Panc1 (cell line): ENCODE results near the gene TWIST2. TPM values are rescaled to one million over a fixed set of nuclear protein-coding genes. Genes with fewer than 3 reads are reported as not detected.

ENCODE experiments used
- ATAC-seq: fragments of 200-7000 bp; cut with Tn5 transposase; 2 replicates; pipeline ENCODE4 v1.9.1; 2020; ENCODE audit warnings: mild to moderate bottlenecking, moderate library complexity
- BruUV-seq: library from RNA; stranded (reverse); fragments of 400-500 nt; replicated peaks from 2 replicates; lab custom pipeline; 2021; lab: Mats Ljungman, UMichigan
- CTCF ChIA-PET: fragments of 300-600 bp; sonication (Branson Sonifier 250); formaldehyde crosslinking; loops from one replicate; lab custom pipeline; 2022; ENCODE audit warnings: antibody characterized with exemption; lab: Charles Lee
- POLR2A ChIA-PET: fragments of 300-600 bp; sonication (Branson Sonifier 250); formaldehyde crosslinking; loops from one replicate; lab custom pipeline; 2022; ENCODE audit warnings: antibody characterized with exemption; lab: Charles Lee
- DNase-seq: peaks from one replicate; pipeline ENCODE4 v3.0.0-alpha.2; 2010; ENCODE audit warnings: low read depth, low spot score
- H3K27ac ChIP-seq: 2 replicates; pipeline ENCODE4 v1.5.1; 2011; ENCODE audit warnings: mild to moderate bottlenecking, low read length, inconsistent platforms
- H3K27me3 ChIP-seq: fragments of 200-500 bp; sonication (Bioruptor generic); 2 replicates; pipeline ENCODE4 v1.6.0; 2014; ENCODE audit warnings: low read length, inconsistent platforms; ENCODE audit not compliant: control insufficient read depth, insufficient read depth
- H3K36me3 ChIP-seq: fragments of 200-500 bp; sonication (Bioruptor generic); 2 replicates; pipeline ENCODE4 v1.5.1; 2014; ENCODE audit warnings: inconsistent platforms, mild to moderate bottlenecking, low read length, moderate library complexity; ENCODE audit not compliant: control insufficient read depth, insufficient read depth
- H3K4me1 ChIP-seq: 2 replicates; pipeline ENCODE4 v1.5.1; 2011; ENCODE audit warnings: inconsistent platforms, mild to moderate bottlenecking, low read length, moderate library complexity; ENCODE audit not compliant: control insufficient read depth, insufficient read depth
- H3K4me3 ChIP-seq, 2 experiments: 2 replicates each; pipeline ENCODE4 v1.5.1; 2011 to 2012; ENCODE audit warnings: low read depth in 2 of 2, low read length in 2 of 2, mild to moderate bottlenecking in 2 of 2, inconsistent platforms in 1 of 2, moderate library complexity in 1 of 2
- H3K9me3 ChIP-seq: fragments of 200-500 bp; sonication (Bioruptor generic); 2 replicates; pipeline ENCODE4 v1.5.1; 2014; ENCODE audit warnings: low read depth, mild to moderate bottlenecking, inconsistent platforms, low read length, moderate library complexity; ENCODE audit not compliant: control insufficient read depth, insufficient read depth
- POLR2AphosphoS5 ChIP-seq: IDR thresholded peaks from 2 replicates; pipeline ENCODE4 v1.6.1; 2012; ENCODE audit warnings: mild to moderate bottlenecking, low read depth, low read length, moderate library complexity
- SIN3A ChIP-seq: IDR thresholded peaks from 2 replicates; pipeline ENCODE4 v1.6.1; 2012; ENCODE audit warnings: low read depth, mild to moderate bottlenecking, low read length, moderate library complexity, borderline replicate concordance; ENCODE audit not compliant: insufficient read depth
- TCF7L2 ChIP-seq: IDR thresholded peaks from 2 replicates; pipeline ENCODE4 v1.6.1; 2011; ENCODE audit warnings: mild to moderate bottlenecking, low read depth, low read length, inconsistent platforms
- in situ Hi-C: cut with HindIII; loops from 2 replicates; pipeline ENCODE4 v1.10.0; 2016; ENCODE audit warnings: low sequenced_read_pairs, low pct_unique_long_range_greater_than_20kb
- intact Hi-C: fragments of 100-400 bp; cut with micrococcal nuclease; formaldehyde crosslinking; loops from one replicate; pipeline ENCODE4 v1.10.0; 2022; ENCODE audit not compliant: unreplicated experiment
- total RNA-seq: library from RNA; stranded (reverse); gene quantifications from one replicate; pipeline ENCODE4 v1.2.1, GENCODE V29; 2021; ENCODE audit not compliant: unreplicated experiment
- TF ChIP-seq, protein P1 (sequence below): fragments of 450-650 bp; IDR thresholded peaks from 2 replicates; pipeline ENCODE4 v1.5.1; 2017; ENCODE audit warnings: mild to moderate bottlenecking
- TF ChIP-seq, protein P2 (sequence below), 2 experiments: IDR thresholded peaks; 2 replicates each; pipeline ENCODE4 v1.6.1; 2011 to 2012; ENCODE audit warnings: low read depth in 2 of 2, control low read depth in 1 of 2, low read length in 1 of 2, mild to moderate bottlenecking in 1 of 2, moderate library complexity in 1 of 2; ENCODE audit not compliant: insufficient read depth in 1 of 2

Gene TWIST2
- total RNA-seq, 1 experiment from 2014 or later = 4.2 TPM

- TF ChIP-seq, protein P1, sequence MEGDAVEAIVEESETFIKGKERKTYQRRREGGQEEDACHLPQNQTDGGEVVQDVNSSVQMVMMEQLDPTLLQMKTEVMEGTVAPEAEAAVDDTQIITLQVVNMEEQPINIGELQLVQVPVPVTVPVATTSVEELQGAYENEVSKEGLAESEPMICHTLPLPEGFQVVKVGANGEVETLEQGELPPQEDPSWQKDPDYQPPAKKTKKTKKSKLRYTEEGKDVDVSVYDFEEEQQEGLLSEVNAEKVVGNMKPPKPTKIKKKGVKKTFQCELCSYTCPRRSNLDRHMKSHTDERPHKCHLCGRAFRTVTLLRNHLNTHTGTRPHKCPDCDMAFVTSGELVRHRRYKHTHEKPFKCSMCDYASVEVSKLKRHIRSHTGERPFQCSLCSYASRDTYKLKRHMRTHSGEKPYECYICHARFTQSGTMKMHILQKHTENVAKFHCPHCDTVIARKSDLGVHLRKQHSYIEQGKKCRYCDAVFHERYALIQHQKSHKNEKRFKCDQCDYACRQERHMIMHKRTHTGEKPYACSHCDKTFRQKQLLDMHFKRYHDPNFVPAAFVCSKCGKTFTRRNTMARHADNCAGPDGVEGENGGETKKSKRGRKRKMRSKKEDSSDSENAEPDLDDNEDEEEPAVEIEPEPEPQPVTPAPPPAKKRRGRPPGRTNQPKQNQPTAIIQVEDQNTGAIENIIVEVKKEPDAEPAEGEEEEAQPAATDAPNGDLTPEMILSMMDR = no peak
- TF ChIP-seq TCF7L2 = no peak
- TF ChIP-seq, protein P2, sequence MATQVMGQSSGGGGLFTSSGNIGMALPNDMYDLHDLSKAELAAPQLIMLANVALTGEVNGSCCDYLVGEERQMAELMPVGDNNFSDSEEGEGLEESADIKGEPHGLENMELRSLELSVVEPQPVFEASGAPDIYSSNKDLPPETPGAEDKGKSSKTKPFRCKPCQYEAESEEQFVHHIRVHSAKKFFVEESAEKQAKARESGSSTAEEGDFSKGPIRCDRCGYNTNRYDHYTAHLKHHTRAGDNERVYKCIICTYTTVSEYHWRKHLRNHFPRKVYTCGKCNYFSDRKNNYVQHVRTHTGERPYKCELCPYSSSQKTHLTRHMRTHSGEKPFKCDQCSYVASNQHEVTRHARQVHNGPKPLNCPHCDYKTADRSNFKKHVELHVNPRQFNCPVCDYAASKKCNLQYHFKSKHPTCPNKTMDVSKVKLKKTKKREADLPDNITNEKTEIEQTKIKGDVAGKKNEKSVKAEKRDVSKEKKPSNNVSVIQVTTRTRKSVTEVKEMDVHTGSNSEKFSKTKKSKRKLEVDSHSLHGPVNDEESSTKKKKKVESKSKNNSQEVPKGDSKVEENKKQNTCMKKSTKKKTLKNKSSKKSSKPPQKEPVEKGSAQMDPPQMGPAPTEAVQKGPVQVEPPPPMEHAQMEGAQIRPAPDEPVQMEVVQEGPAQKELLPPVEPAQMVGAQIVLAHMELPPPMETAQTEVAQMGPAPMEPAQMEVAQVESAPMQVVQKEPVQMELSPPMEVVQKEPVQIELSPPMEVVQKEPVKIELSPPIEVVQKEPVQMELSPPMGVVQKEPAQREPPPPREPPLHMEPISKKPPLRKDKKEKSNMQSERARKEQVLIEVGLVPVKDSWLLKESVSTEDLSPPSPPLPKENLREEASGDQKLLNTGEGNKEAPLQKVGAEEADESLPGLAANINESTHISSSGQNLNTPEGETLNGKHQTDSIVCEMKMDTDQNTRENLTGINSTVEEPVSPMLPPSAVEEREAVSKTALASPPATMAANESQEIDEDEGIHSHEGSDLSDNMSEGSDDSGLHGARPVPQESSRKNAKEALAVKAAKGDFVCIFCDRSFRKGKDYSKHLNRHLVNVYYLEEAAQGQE (IDR thresholded peaks at IDR 0.05; ENCODE audit: insufficient read depth in 1 of 2, low read depth in 2 of 2, low read length in 1 of 2) = no peak
- no peak for TF ChIP-seq POLR2AphosphoS5
- no peak for TF ChIP-seq SIN3A
- in situ Hi-C loops (no loop called here), intact Hi-C loops (no loop called here)
- no peak for ATAC-seq
- CTCF ChIA-PET = no interaction called here
- no peak overlapping the region for H3K27ac ChIP-seq
- POLR2A ChIA-PET = no interaction called here
- H3K4me1 ChIP-seq = no peaks in the 10 kb centered on the region
- H3K9me3 ChIP-seq = no peaks in the 10 kb centered on the region
- no peak for DNase-seq
- no peaks in the 10 kb centered on the region for H3K36me3 ChIP-seq
- no TSS peak for BruUV-seq
- 0 out of 2 replicates have a peak, but pooled peaks cover 7% of the 10 kb centered on the region for H3K27me3 ChIP-seq
- no peak overlapping the region for H3K4me3 ChIP-seq
These were observed 82.3 kb downstream of the TWIST2 start for GRCh38 chr2:238930216-238930615.

- intact Hi-C loops = no loop called here
- ChIA-PET POLR2A (no interaction called here), CTCF (no interaction called here)
- in situ Hi-C loops = no loop called here
- 0 out of 2 replicates have a peak, but pooled peaks cover 7% of the 10 kb centered on the region for H3K27me3 ChIP-seq
- no peaks in the 10 kb centered on the region for H3K9me3 ChIP-seq
- TF ChIP-seq, protein P2 (IDR thresholded peaks at IDR 0.05; ENCODE audit: insufficient read depth in 1 of 2, low read depth in 2 of 2, low read length in 1 of 2) = no peak
- no peak for TF ChIP-seq POLR2AphosphoS5
- no peak for TF ChIP-seq TCF7L2
- TF ChIP-seq, protein P1 = no peak
- TF ChIP-seq SIN3A = no peak
- DNase-seq (no peak), ATAC-seq (no peak; the same call in 1 of the 2 replicates)
- BruUV-seq = no TSS peak
- H3K27ac ChIP-seq = no peak overlapping the region
- no peaks in the 10 kb centered on the region for H3K36me3 ChIP-seq
- no peaks in the 10 kb centered on the region for H3K4me1 ChIP-seq
- H3K4me3 ChIP-seq = no peak overlapping the region
These were observed 88.5 kb downstream of the TWIST2 start for GRCh38 chr2:238936162-238937052.
